Lower leg skin (tissue), 4 donors: ENCODE measurements around the gene FAP. TPM values are rescaled to one million over a fixed set of nuclear protein-coding genes. Genes with fewer than 3 reads are reported as not detected.

ENCODE experiments used
- DNase-seq, 2 donors: peaks; one replicate each; pipeline ENCODE4 v3.0.0-alpha.2; 2019; ENCODE audit warnings: low spot score in 2 of 2
- H3K4me3 ChIP-seq: fragments of 200-600 bp; sonication (generic); 2 replicates; pipeline ENCODE4 v1.5.1; 2017; ENCODE audit warnings: mild to moderate bottlenecking, low read depth; ENCODE audit not compliant: poor library complexity, severe bottlenecking
- POLR2A ChIP-seq, 2 donors: fragments of 450-650 bp; IDR thresholded peaks; one replicate each; pipeline ENCODE4 v1.6.1; 2016 to 2017; ENCODE audit warnings: antibody characterized with exemption in 2 of 2, mild to moderate bottlenecking in 1 of 2, moderate library complexity in 1 of 2
- whole genome bisulfite sequencing, 2 donors: methylation state at CpG; one replicate each; pipeline ENCODE4 v1.1.5; 2018; 5-methylcytosine and 5-hydroxymethylcytosine counted together
- intact Hi-C: fragments of 100-400 bp; cut with DNase I; formaldehyde crosslinking; loops from one replicate; pipeline ENCODE4 v1.15.0; 2023; ENCODE audit warnings: low total_unique reads
- total RNA-seq, 4 donors: library from RNA; depleted of rRNA; stranded (reverse); fragments of >200 nt; gene quantifications; one replicate each; pipeline ENCODE4 v1.1.0, GENCODE V29; 2016
- TF ChIP-seq, protein P1 (sequence below), 3 donors: fragments of 450-650 bp; IDR thresholded peaks; one replicate each; pipeline ENCODE4 v1.5.1; 2016; ENCODE audit warnings: antibody characterized with exemption in 3 of 3, mild to moderate bottlenecking in 3 of 3, moderate library complexity in 2 of 3

The FAP gene
- total RNA-seq, 4 donors from 2014 or later, result 1.7 to 8.7 (median 2.5) TPM

DNA sequence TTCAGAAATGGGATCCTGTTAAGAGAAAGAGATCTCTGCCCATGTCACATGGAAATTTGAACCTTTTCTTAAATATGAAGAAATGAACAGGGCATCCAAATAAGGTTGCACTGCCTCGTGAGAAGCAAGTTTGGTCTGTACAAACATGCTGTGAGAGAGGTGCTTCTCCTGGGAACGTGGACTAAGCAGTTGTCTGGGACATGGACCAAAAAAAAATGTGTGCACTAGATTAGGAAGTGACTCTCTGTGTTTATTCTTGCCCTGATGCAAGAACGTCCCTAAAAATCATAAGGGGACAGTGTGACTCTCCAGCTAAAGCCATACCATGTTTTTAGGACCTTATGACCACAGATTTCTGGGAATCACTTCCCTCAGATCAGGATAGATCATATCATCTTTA, 67.5 kb downstream of the FAP start:
- intact Hi-C loops, result no loop called here
- TF ChIP-seq, protein P1, sequence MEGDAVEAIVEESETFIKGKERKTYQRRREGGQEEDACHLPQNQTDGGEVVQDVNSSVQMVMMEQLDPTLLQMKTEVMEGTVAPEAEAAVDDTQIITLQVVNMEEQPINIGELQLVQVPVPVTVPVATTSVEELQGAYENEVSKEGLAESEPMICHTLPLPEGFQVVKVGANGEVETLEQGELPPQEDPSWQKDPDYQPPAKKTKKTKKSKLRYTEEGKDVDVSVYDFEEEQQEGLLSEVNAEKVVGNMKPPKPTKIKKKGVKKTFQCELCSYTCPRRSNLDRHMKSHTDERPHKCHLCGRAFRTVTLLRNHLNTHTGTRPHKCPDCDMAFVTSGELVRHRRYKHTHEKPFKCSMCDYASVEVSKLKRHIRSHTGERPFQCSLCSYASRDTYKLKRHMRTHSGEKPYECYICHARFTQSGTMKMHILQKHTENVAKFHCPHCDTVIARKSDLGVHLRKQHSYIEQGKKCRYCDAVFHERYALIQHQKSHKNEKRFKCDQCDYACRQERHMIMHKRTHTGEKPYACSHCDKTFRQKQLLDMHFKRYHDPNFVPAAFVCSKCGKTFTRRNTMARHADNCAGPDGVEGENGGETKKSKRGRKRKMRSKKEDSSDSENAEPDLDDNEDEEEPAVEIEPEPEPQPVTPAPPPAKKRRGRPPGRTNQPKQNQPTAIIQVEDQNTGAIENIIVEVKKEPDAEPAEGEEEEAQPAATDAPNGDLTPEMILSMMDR (IDR thresholded peaks at IDR 0.05), result no peak
- TF ChIP-seq POLR2A (IDR thresholded peaks at IDR 0.05), result no peak
- DNase-seq, result no peak
- no peak overlapping the region for H3K4me3 ChIP-seq
- WGBS, 2 donors, result 34 to 38% methylated on average over 3 of the region's 3 CpGs

DNA sequence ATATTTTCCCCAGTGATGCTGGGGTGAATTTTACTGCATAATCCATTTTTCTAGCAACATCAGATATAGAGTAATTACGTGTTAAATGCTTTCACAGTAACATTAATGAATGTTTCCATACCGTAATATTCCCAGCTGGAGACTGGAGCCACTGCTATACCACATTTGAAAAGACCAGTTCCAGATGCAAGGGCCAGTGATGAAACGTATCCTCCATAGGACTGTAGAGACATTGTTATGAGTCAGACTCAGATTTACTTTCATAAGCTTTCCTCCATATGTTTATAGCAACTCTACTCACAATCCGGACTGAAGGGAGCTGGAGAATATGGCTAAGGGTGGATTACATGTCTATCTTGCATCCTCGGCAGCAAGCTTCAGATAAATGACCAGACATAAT, 68.5 kb downstream of the FAP start:
- WGBS, 2 donors, result 88 to 91% methylated on average over 5 of the region's 5 CpGs
- intact Hi-C loops, result no loop called here
- no peak overlapping the region for H3K4me3 ChIP-seq
- no peak for DNase-seq
- TF ChIP-seq, protein P1 (IDR thresholded peaks at IDR 0.05), result no peak
- no peak for TF ChIP-seq POLR2A (IDR thresholded peaks at IDR 0.05)

DNA sequence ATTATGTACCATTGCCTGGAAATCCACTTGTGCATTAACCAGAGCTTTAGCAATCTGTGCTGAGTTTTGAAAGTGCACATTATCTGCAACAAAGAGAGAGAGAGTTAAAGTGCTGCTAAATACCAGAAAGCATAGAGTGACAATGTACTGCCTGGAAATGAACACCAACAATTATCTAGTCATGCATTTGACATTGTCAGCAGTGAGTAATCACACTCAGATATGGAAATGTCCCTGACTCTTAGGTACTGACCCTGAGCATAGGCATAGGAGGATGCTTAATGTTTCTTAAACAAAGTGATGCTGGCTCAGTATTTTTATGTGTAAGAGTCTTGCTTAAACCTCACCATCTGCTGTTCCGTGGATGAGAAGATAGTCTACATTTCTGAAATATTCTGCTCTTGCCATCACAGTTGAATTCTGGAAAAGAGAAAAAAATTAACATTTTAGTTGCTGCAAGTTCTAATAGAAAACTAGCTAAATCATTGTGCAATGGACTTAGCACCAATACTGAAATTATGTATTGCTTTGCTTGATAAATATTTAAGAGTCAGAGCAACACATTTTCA, 70.4 kb downstream of the FAP start:
- 76 to 84% methylated on average over 1 of the region's 1 CpG for WGBS, 2 donors
- intact Hi-C loops, result no loop called here
- DNase-seq, result no peak
- TF ChIP-seq, protein P1 (IDR thresholded peaks at IDR 0.05), result no peak
- no peak for TF ChIP-seq POLR2A (IDR thresholded peaks at IDR 0.05)
- H3K4me3 ChIP-seq, result no peak overlapping the region

DNA sequence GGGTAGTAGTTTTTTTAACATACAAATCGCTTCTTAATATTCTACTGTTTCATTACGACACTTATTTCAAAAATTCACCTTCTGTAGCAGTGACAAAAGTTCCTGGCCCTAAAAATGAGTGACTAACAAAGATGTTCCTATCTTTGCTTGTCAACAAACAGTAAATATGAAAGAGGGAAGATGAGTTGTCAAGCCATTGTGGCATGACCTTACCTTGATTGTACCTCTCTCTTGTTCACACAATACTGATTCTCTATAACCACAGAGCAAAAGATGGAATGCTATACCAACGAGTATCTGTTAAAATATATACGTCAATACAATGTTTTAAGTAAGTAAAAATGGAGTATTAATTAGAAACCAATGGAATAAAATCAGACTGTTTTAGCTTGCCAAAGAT, 76.5 kb downstream of the FAP start:
- intact Hi-C loops, result no loop called here
- 86 to 90% methylated on average over 4 of the region's 4 CpGs for WGBS, 2 donors
- TF ChIP-seq POLR2A (IDR thresholded peaks at IDR 0.05), result no peak
- TF ChIP-seq, protein P1 (IDR thresholded peaks at IDR 0.05), result no peak
- no peak for DNase-seq
- no peak overlapping the region for H3K4me3 ChIP-seq

DNA sequence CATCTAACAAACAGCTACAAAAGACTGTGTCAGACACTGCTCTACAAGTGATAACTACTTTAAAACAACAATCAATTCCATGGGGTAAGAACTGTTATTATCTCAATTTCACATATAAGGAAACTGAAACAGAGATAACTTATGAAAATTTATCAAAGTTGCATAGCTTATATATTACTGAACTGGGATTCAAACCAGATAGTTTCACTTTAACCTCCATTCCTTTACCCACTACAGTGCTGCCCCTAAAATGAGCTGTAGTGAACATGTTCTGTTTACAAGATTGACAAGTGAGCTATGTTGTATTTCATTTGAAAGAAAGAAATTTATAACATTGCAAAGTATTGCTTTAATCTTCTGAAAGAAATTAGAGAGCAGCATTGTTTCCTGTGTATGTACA, 77.1 kb downstream of the FAP start:
- DNase-seq, result no peak
- no peak overlapping the region for H3K4me3 ChIP-seq
- TF ChIP-seq, protein P1 (IDR thresholded peaks at IDR 0.05), result no peak
- no peak for TF ChIP-seq POLR2A (IDR thresholded peaks at IDR 0.05)
- intact Hi-C loops, result no loop called here

DNA sequence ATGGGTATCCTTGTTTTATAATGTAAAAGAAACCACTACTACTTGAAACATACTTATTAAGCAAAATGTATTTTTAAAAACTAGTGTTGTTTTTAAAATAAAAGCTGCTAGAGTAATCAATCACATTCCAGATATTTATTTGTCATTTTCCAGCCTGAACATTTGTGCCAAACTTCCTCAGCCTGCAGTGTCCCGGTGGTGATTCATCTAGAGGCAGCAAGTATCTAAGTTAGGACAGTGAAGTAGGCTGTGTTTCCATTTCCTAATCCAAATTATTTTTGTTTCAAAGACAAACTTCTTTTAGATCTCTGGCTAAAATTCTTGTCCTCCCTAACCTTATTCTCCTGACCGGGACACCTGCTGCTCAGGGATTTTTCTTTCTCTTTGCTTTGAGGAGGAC, 78.4 kb downstream of the FAP start:
- no peak overlapping the region for H3K4me3 ChIP-seq
- intact Hi-C loops, result no loop called here
- DNase-seq, result no peak
- WGBS, 2 donors, result 39 to 54% methylated on average over 2 of the region's 2 CpGs
- TF ChIP-seq, protein P1 (IDR thresholded peaks at IDR 0.05), result no peak
- no peak for TF ChIP-seq POLR2A (IDR thresholded peaks at IDR 0.05)
